A673 (cell line): Measurements from ENCODE around the gene TMEM38A. TPM values are rescaled to one million over a fixed set of nuclear protein-coding genes. Genes with fewer than 3 reads are reported as not detected.

Source experiments
- BruUV-seq: library from RNA; stranded (reverse); fragments of 400-500 nt; replicated peaks from 2 replicates; lab custom pipeline; 2021; lab: Mats Ljungman, UMichigan
- CTCF ChIA-PET: fragments of 300-600 bp; sonication (Branson Sonifier 250); formaldehyde crosslinking; loops from one replicate; lab custom pipeline; 2022; ENCODE audit warnings: antibody characterized with exemption; lab: Charles Lee
- POLR2A ChIA-PET: fragments of 300-600 bp; sonication (Branson Sonifier 250); formaldehyde crosslinking; loops from one replicate; lab custom pipeline; 2022; ENCODE audit warnings: antibody characterized with exemption; ENCODE audit not compliant: low non-redundant PET; lab: Charles Lee
- DNase-seq: peaks from one replicate; pipeline ENCODE4 v3.0.0-alpha.2; 2015; ENCODE audit warnings: low spot score
- H3K27ac ChIP-seq: fragments of 200-600 bp; sonication (generic); 2 replicates; pipeline ENCODE4 v1.5.1; 2016; ENCODE audit warnings: mixed run types, low read depth, mild to moderate bottlenecking, mixed read lengths, antibody characterized with exemption, low read length; ENCODE audit not compliant: poor library complexity, severe bottlenecking
- H3K27me3 ChIP-seq: fragments of 200-600 bp; sonication (generic); replicated peaks from 2 replicates; pipeline ENCODE4 v1.6.1; 2017; ENCODE audit warnings: mixed run types, low read depth, mild to moderate bottlenecking, mixed read lengths, antibody characterized with exemption, low read length; ENCODE audit not compliant: insufficient read depth, poor library complexity
- H3K36me3 ChIP-seq: fragments of 200-600 bp; sonication (generic); 2 replicates; pipeline ENCODE4 v1.6.1; 2016; ENCODE audit warnings: mixed run types, mild to moderate bottlenecking, mixed read lengths, antibody characterized with exemption, low read length; ENCODE audit not compliant: insufficient read depth, poor library complexity, severe bottlenecking
- H3K4me1 ChIP-seq: fragments of 200-600 bp; sonication (generic); 2 replicates; pipeline ENCODE4 v1.6.1; 2017; ENCODE audit warnings: mixed run types, mild to moderate bottlenecking, mixed read lengths, antibody characterized with exemption, low read length; ENCODE audit not compliant: insufficient read depth, poor library complexity, severe bottlenecking
- H3K4me3 ChIP-seq: fragments of 200-600 bp; sonication (generic); 2 replicates; pipeline ENCODE4 v1.5.1; 2016; ENCODE audit warnings: low read depth, mixed run types, mild to moderate bottlenecking, mixed read lengths, low read length; ENCODE audit not compliant: poor library complexity, severe bottlenecking
- H3K9me3 ChIP-seq: fragments of 200-600 bp; sonication (generic); 2 replicates; pipeline ENCODE4 v1.6.1; 2016; ENCODE audit warnings: mixed run types, low read depth, mild to moderate bottlenecking, mixed read lengths, antibody characterized with exemption, low read length; ENCODE audit not compliant: poor library complexity, severe bottlenecking
- CTCF ChIP-seq: fragments of 300-800, 200-600 bp; sonication (generic); conservative IDR thresholded peaks from 2 replicates; pipeline ENCODE4 v1.5.1; 2017; ENCODE audit warnings: low read depth, mild to moderate bottlenecking, antibody characterized with exemption, low read length, moderate library complexity, mixed read lengths
- EZH2 ChIP-seq: fragments of 200-600 bp; sonication (generic); IDR thresholded peaks from 2 replicates; pipeline ENCODE4 v1.6.1; 2017; ENCODE audit warnings: borderline replicate concordance, low read depth, mild to moderate bottlenecking, mixed read lengths, antibody characterized with exemption, low read length; ENCODE audit not compliant: poor library complexity, severe bottlenecking
- intact Hi-C: fragments of 100-400 bp; cut with micrococcal nuclease; formaldehyde crosslinking; loops from one replicate; pipeline ENCODE4 v1.10.0; 2022; ENCODE audit not compliant: unreplicated experiment
- total RNA-seq: library from RNA; stranded (reverse); gene quantifications from 2 replicates; pipeline ENCODE4 v1.2.3, GENCODE V29; 2021

The TMEM38A gene
- total RNA-seq, 1 experiment from 2014 or later: 8.3 TPM

- CTCF ChIA-PET: interaction anchor here (0.5 to 1.1 kb wide), 7 partner anchors 19 to 639 kb away, joined by 3 to 8 read pairs (median 3); partner anchors contain the start of gene TPM4
Measured at GRCh38 chr19:16714702-16715287, 53.9 kb downstream of the TMEM38A start.

GRCh38 chr19:16715611-16716010 is 54.7 kb downstream of the TMEM38A start:
- Histone ChIP-seq H3K4me3 (no peak overlapping the region), H3K36me3 (no peaks in the 10 kb centered on the region), H3K27me3 (no peaks in the 10 kb centered on the region), H3K27ac (peak overlapping the region; percentile 15), H3K9me3 (no peaks in the 10 kb centered on the region), H3K4me1 (no peaks in the 10 kb centered on the region)
- ChIA-PET CTCF (no interaction called here), POLR2A (no interaction called here)
- no TSS peak for BruUV-seq
- TF ChIP-seq CTCF: no peak
- TF ChIP-seq EZH2: no peak
- intact Hi-C loops: no loop called here
- DNase-seq: no peak

More at GRCh38 chr19:16714702-16715287, 53.9 kb downstream of the TMEM38A start:
- H3K4me1 ChIP-seq: no peaks in the 10 kb centered on the region
- TF ChIP-seq EZH2: no peak
- peak; percentile 97 for TF ChIP-seq CTCF
- H3K27me3 ChIP-seq: no peaks in the 10 kb centered on the region
- H3K27ac ChIP-seq: peak overlapping the region; percentile 15
- POLR2A ChIA-PET: no interaction called here
- no peaks in the 10 kb centered on the region for H3K9me3 ChIP-seq
- DNase-seq: peak; percentile 77
- no peaks in the 10 kb centered on the region for H3K36me3 ChIP-seq
- intact Hi-C loops: loop anchor here (5.0 kb wide), 1 partner anchor 113 kb away; the partner anchor contains the start of gene SIN3B
- no TSS peak for BruUV-seq
- no peak overlapping the region for H3K4me3 ChIP-seq

- BruUV-seq: no TSS peak
- Histone ChIP-seq H3K9me3 (no peaks in the 10 kb centered on the region), H3K27ac (peak overlapping the region; percentile 59), H3K4me1 (no peaks in the 10 kb centered on the region), H3K27me3 (no peaks in the 10 kb centered on the region), H3K4me3 (no peak overlapping the region), H3K36me3 (no peaks in the 10 kb centered on the region)
- ChIA-PET POLR2A (no interaction called here), CTCF (no interaction called here)
- intact Hi-C loops: no loop called here
- TF ChIP-seq EZH2 (no peak), CTCF (no peak)
- no peak for DNase-seq
Measured at GRCh38 chr19:16721051-16721450, 60.1 kb downstream of the TMEM38A start.
